GM23338 (cell line): ENCODE data around the gene IZUMO1.

Experiments used
- CREB1 ChIP-seq: fragments of 250-450 bp; sonication (Bioruptor Pico); IDR thresholded peaks from 2 replicates; pipeline ENCODE4 v1.5.0; 2020; ENCODE audit warnings: low read depth, mild to moderate bottlenecking, moderate library complexity
- EZH2 ChIP-seq: fragments of 200-600 bp; sonication (generic); IDR thresholded peaks from one replicate; pipeline ENCODE4 v1.8.0; 2017; ENCODE audit warnings: antibody characterized with exemption, mild to moderate bottlenecking, low read depth; ENCODE audit not compliant: unreplicated experiment
- EZH2phosphoT487 ChIP-seq: fragments of 200-600 bp; sonication (generic); IDR thresholded peaks from one replicate; pipeline ENCODE4 v1.8.1; 2018; ENCODE audit warnings: antibody characterized with exemption; ENCODE audit not compliant: unreplicated experiment
- JUNB ChIP-seq: IDR thresholded peaks from one replicate; pipeline ENCODE4 v1.6.1; 2016; ENCODE audit warnings: antibody characterized with exemption; ENCODE audit not compliant: unreplicated experiment
- NANOG ChIP-seq: IDR thresholded peaks from 2 replicates; pipeline ENCODE4 v1.6.1; 2016; ENCODE audit warnings: antibody characterized with exemption, borderline replicate concordance
- POLR2AphosphoS5 ChIP-seq: IDR thresholded peaks from 2 replicates; pipeline ENCODE4 v1.6.1; 2016; ENCODE audit warnings: antibody characterized with exemption, low read depth
- STAT1 ChIP-seq: IDR thresholded peaks from one replicate; pipeline ENCODE4 v1.6.1; 2016; ENCODE audit warnings: antibody characterized with exemption; ENCODE audit not compliant: unreplicated experiment
- ZNF114 ChIP-seq: fragments of 250-450 bp; sonication (Bioruptor Pico); IDR thresholded peaks from 2 replicates; pipeline ENCODE4 v1.5.0; 2020; ENCODE audit warnings: mild to moderate bottlenecking, moderate library complexity
- TF ChIP-seq, protein P1 (sequence below), 2 experiments: fragments of 200-600 bp in 1 of 2; sonication (generic) in 1 of 2; conservative IDR thresholded peaks; 2 replicates each; pipeline versions ENCODE4 v1.5.1 to v1.6.1; 2016 to 2017; ENCODE audit warnings: antibody characterized with exemption in 2 of 2, low read depth in 2 of 2, mild to moderate bottlenecking in 2 of 2, moderate library complexity in 1 of 2
- TF ChIP-seq, protein P2 (sequence below): IDR thresholded peaks from one replicate; pipeline ENCODE4 v1.6.1; 2018; ENCODE audit warnings: antibody characterized with exemption; ENCODE audit not compliant: unreplicated experiment
- TF ChIP-seq, protein P3 (sequence below): IDR thresholded peaks from 2 replicates; pipeline ENCODE4 v1.6.1; 2016; ENCODE audit warnings: antibody characterized with exemption

DNA sequence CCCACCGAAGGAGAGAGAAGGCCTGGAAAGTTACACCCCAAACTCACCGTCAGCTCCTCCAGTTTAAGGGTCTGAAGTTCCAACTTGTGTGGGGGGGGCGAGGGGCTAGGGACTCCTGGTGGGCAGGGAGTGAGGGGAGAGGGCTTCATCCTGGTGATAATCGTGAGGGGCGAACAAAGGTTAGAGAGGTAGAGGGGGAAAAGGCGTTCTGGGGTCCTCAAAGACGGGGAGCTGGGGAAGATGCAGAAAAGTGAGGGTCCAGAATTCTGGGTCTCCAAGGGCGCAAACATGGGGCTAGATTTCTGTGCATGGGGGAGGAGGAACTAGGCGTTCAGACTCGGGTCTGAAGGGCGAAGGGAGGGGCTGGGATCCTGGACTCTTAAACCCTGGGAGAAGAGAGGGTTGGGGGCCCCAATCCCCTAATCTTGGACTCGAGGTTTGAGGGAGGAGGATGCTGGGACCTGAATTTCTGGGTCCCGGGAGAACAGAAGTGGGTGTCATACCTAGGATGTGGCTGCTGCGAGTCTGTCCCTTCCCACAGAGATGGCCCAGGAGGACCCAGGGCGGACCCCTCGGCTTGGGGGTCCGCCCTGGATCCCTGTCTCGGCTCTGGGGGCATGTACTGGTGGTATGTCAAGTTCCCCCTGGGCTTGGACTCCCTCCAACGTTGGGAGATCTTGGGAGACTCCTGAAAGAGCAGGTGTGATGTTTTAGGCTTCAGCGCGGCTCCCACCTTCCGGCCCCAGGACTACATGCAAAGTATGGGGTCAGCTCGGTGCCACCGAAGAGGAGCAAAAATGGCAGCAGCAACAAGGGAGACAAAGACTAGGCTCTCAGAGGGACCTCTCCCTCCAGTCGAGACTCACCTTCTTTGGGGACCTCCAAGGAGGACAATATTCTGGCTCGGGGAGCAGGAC is 31.7 kb downstream of the IZUMO1 start:
- TF ChIP-seq POLR2AphosphoS5 (no peak), CREB1 (no peak), EZH2phosphoT487 (no peak), EZH2 (no peak), ZNF114 (no peak), STAT1 (no peak), JUNB (no peak), NANOG (no peak)
- TF ChIP-seq, protein P1, sequence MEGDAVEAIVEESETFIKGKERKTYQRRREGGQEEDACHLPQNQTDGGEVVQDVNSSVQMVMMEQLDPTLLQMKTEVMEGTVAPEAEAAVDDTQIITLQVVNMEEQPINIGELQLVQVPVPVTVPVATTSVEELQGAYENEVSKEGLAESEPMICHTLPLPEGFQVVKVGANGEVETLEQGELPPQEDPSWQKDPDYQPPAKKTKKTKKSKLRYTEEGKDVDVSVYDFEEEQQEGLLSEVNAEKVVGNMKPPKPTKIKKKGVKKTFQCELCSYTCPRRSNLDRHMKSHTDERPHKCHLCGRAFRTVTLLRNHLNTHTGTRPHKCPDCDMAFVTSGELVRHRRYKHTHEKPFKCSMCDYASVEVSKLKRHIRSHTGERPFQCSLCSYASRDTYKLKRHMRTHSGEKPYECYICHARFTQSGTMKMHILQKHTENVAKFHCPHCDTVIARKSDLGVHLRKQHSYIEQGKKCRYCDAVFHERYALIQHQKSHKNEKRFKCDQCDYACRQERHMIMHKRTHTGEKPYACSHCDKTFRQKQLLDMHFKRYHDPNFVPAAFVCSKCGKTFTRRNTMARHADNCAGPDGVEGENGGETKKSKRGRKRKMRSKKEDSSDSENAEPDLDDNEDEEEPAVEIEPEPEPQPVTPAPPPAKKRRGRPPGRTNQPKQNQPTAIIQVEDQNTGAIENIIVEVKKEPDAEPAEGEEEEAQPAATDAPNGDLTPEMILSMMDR (conservative IDR thresholded peaks at IDR 0.05; ENCODE audit: low read depth in 2 of 2), result no peak
- TF ChIP-seq, protein P2, sequence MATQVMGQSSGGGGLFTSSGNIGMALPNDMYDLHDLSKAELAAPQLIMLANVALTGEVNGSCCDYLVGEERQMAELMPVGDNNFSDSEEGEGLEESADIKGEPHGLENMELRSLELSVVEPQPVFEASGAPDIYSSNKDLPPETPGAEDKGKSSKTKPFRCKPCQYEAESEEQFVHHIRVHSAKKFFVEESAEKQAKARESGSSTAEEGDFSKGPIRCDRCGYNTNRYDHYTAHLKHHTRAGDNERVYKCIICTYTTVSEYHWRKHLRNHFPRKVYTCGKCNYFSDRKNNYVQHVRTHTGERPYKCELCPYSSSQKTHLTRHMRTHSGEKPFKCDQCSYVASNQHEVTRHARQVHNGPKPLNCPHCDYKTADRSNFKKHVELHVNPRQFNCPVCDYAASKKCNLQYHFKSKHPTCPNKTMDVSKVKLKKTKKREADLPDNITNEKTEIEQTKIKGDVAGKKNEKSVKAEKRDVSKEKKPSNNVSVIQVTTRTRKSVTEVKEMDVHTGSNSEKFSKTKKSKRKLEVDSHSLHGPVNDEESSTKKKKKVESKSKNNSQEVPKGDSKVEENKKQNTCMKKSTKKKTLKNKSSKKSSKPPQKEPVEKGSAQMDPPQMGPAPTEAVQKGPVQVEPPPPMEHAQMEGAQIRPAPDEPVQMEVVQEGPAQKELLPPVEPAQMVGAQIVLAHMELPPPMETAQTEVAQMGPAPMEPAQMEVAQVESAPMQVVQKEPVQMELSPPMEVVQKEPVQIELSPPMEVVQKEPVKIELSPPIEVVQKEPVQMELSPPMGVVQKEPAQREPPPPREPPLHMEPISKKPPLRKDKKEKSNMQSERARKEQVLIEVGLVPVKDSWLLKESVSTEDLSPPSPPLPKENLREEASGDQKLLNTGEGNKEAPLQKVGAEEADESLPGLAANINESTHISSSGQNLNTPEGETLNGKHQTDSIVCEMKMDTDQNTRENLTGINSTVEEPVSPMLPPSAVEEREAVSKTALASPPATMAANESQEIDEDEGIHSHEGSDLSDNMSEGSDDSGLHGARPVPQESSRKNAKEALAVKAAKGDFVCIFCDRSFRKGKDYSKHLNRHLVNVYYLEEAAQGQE, result no peak
- TF ChIP-seq, protein P3, sequence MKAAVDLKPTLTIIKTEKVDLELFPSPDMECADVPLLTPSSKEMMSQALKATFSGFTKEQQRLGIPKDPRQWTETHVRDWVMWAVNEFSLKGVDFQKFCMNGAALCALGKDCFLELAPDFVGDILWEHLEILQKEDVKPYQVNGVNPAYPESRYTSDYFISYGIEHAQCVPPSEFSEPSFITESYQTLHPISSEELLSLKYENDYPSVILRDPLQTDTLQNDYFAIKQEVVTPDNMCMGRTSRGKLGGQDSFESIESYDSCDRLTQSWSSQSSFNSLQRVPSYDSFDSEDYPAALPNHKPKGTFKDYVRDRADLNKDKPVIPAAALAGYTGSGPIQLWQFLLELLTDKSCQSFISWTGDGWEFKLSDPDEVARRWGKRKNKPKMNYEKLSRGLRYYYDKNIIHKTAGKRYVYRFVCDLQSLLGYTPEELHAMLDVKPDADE, result no peak
